Stomach (tissue), 4 donors: ENCODE measurements around the gene TRAK1.

Source experiments
- EP300 ChIP-seq: sonication (generic); formaldehyde crosslinking; IDR thresholded peaks from one replicate; pipeline ENCODE4 v1.6.1; 2017; ENCODE audit warnings: antibody characterized with exemption
- TF ChIP-seq, protein P1 (sequence below), 7 experiments: fragments of 450-650 bp in 4 of 7; fragments of 200-600 bp in 3 of 7; sonication (generic) in 3 of 7; IDR thresholded peaks; one replicate each; pipeline ENCODE4 v1.5.1; 2016 to 2019; ENCODE audit warnings: antibody characterized with exemption in 7 of 7, control low read depth in 2 of 7, mild to moderate bottlenecking in 1 of 7

DNA sequence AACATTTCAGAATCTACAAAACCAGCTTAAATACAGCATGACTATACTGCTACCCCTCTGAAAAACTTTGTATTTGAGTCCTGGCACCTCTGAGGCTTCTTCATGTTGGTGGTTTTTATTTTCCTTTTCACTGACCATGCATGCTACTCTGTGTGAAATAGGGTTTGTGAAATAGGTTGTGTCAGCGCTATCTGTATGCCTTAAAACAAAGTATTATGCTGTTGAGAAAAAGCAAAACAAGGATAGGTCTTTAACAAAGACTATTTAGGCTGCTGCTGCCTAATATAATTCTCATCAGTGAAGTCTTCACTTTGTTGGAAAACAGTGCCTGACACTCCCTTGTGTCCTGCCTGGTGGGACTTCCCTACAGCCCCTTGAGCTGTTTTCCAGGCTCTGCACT lies 28.7 kb upstream of the TRAK1 start:
- TF ChIP-seq, protein P1, sequence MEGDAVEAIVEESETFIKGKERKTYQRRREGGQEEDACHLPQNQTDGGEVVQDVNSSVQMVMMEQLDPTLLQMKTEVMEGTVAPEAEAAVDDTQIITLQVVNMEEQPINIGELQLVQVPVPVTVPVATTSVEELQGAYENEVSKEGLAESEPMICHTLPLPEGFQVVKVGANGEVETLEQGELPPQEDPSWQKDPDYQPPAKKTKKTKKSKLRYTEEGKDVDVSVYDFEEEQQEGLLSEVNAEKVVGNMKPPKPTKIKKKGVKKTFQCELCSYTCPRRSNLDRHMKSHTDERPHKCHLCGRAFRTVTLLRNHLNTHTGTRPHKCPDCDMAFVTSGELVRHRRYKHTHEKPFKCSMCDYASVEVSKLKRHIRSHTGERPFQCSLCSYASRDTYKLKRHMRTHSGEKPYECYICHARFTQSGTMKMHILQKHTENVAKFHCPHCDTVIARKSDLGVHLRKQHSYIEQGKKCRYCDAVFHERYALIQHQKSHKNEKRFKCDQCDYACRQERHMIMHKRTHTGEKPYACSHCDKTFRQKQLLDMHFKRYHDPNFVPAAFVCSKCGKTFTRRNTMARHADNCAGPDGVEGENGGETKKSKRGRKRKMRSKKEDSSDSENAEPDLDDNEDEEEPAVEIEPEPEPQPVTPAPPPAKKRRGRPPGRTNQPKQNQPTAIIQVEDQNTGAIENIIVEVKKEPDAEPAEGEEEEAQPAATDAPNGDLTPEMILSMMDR (IDR thresholded peaks at IDR 0.05): no peak
- no peak for TF ChIP-seq EP300
